NB4 (cell line): ENCODE data around the gene KCNQ1.

Experiments used
- MYC ChIP-seq: IDR thresholded peaks from 2 replicates; pipeline ENCODE4 v1.6.1; 2011; ENCODE audit warnings: low read depth, low read length
- POLR2A ChIP-seq: IDR thresholded peaks from 2 replicates; pipeline ENCODE4 v1.6.1; 2011; ENCODE audit warnings: mild to moderate bottlenecking; ENCODE audit not compliant: insufficient read length; ENCODE audit errors: extremely low read depth
- TF ChIP-seq, protein P1 (sequence below): IDR thresholded peaks from one replicate; pipeline ENCODE4 v1.5.1; 2012; ENCODE audit warnings: low read depth, low read length
- TF ChIP-seq, protein P2 (sequence below): IDR thresholded peaks from 2 replicates; pipeline ENCODE4 v1.6.1; 2011; ENCODE audit warnings: low read depth, low read length

DNA sequence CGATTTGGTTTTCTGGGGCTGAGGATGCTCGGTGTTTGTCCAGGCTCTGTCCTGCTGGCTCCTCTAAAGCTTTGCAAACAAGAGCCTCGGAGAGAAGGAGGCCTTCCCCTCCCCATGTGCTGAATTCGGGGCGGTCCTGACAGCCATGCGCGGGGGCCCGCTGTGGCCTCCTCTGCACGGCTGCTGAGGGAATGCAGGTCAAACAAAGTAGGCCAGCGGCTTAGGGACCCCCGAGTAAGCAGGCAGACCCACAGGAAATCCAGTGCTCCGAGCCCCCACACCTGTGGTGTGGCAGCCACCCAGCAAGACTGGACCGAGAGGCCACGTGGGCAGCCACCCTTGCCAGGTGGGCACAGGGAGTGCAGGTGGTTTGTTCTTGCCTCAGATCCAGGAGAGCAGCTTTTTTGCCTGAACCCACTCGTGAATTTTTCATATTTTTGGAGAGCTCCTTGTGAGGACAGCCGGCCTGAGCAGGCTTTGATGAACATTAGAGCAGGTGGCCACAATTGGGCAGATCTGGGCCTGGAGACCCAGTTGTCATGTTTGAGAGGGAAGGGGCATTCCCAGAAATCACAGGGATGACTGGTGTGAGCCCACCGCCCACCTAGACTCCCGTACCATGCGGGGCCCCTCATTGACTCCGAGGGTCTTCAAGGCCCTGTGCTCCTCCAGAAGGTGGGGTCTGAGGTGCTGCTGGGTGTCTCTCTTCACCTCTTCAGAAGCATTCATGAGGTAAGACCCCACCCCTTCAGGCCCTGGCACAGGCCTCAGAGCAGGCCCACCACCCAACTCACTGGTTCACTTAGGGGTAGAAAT, 298.0 kb downstream of the KCNQ1 start:
- TF ChIP-seq, protein P1, sequence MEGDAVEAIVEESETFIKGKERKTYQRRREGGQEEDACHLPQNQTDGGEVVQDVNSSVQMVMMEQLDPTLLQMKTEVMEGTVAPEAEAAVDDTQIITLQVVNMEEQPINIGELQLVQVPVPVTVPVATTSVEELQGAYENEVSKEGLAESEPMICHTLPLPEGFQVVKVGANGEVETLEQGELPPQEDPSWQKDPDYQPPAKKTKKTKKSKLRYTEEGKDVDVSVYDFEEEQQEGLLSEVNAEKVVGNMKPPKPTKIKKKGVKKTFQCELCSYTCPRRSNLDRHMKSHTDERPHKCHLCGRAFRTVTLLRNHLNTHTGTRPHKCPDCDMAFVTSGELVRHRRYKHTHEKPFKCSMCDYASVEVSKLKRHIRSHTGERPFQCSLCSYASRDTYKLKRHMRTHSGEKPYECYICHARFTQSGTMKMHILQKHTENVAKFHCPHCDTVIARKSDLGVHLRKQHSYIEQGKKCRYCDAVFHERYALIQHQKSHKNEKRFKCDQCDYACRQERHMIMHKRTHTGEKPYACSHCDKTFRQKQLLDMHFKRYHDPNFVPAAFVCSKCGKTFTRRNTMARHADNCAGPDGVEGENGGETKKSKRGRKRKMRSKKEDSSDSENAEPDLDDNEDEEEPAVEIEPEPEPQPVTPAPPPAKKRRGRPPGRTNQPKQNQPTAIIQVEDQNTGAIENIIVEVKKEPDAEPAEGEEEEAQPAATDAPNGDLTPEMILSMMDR, result no peak
- TF ChIP-seq POLR2A, result no peak
- TF ChIP-seq, protein P2, sequence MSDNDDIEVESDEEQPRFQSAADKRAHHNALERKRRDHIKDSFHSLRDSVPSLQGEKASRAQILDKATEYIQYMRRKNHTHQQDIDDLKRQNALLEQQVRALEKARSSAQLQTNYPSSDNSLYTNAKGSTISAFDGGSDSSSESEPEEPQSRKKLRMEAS, result no peak
- no peak for TF ChIP-seq MYC
